C4-2B (cell line): Measurements from ENCODE around the gene CHRNA9.
"Not testable (repeated sequence)": the region's sequence is repeated elsewhere in the genome, so short reads cannot be mapped to it uniquely, and the experiment has no call there.

Experiments
- H3K27ac ChIP-seq: fragments of 450-650 bp; 2 replicates; pipeline ENCODE4 v1.5.1; 2017
- CTCF ChIP-seq: fragments of 450-650 bp; conservative IDR thresholded peaks from 2 replicates; pipeline ENCODE4 v1.5.1; 2017; ENCODE audit warnings: mild to moderate bottlenecking
- ZFX ChIP-seq: fragments of 450-650 bp; IDR thresholded peaks from 2 replicates; pipeline ENCODE4 v1.6.1; 2017

The CHRNA9 gene

GRCh38 chr4:40375620-40376019 lies 40.5 kb downstream of the CHRNA9 start:
- no peak overlapping the region for H3K27ac ChIP-seq
- TF ChIP-seq ZFX (no peak), CTCF (no peak)

- TF ChIP-seq ZFX (no peak), CTCF (no peak)
- H3K27ac ChIP-seq = no peak overlapping the region
Measured at GRCh38 chr4:40377512-40378365, 42.6 kb downstream of the CHRNA9 start.

GRCh38 chr4:40378619-40379018 lies 43.5 kb downstream of the CHRNA9 start:
- no peak overlapping the region for H3K27ac ChIP-seq
- TF ChIP-seq ZFX (no peak), CTCF (no peak)

GRCh38 chr4:40379248-40379647 lies 44.1 kb downstream of the CHRNA9 start:
- TF ChIP-seq CTCF = no peak
- TF ChIP-seq ZFX = no peak
- H3K27ac ChIP-seq = no peak overlapping the region

GRCh38 chr4:40380647-40381046 lies 45.5 kb downstream of the CHRNA9 start:
- TF ChIP-seq CTCF = no peak
- TF ChIP-seq ZFX = no peak
- H3K27ac ChIP-seq = no peak overlapping the region

GRCh38 chr4:40388239-40388638 lies 53.1 kb downstream of the CHRNA9 start:
- H3K27ac ChIP-seq = no peak overlapping the region
- TF ChIP-seq CTCF (no peak), ZFX (no peak)

GRCh38 chr4:40389986-40390385 lies 54.9 kb downstream of the CHRNA9 start:
- TF ChIP-seq CTCF (no peak), ZFX (no peak)

GRCh38 chr4:40392241-40392640 lies 57.1 kb downstream of the CHRNA9 start:
- H3K27ac ChIP-seq = not testable (repeated sequence)

More at GRCh38 chr4:40389986-40390385, 54.9 kb downstream of the CHRNA9 start:
- no peak overlapping the region for H3K27ac ChIP-seq
